Trophoblast cell (in vitro differentiated cells and primary cell): ENCODE data around the gene COQ9.

Experiments
- DNase-seq, 2 donors: peaks; one replicate each; pipeline ENCODE4 v3.0.0-alpha.2; 2016
- H2AFZ ChIP-seq: 2 replicates; pipeline ENCODE4 v1.6.1; 2013; ENCODE audit warnings: low read length, moderate library complexity, mild to moderate bottlenecking; ENCODE audit not compliant: insufficient read depth, poor library complexity
- H2AK5ac ChIP-seq: 2 replicates; pipeline ENCODE4 v1.6.1; 2013; ENCODE audit warnings: mild to moderate bottlenecking, low read length
- H2BK120ac ChIP-seq: 2 replicates; pipeline ENCODE4 v1.6.1; 2013; ENCODE audit warnings: low read length, mild to moderate bottlenecking, moderate library complexity; ENCODE audit not compliant: insufficient read depth, poor library complexity
- H2BK12ac ChIP-seq: 2 replicates; pipeline ENCODE4 v1.6.1; 2013; ENCODE audit warnings: mild to moderate bottlenecking, low read length, moderate library complexity
- H2BK5ac ChIP-seq: 2 replicates; pipeline ENCODE4 v1.6.1; 2013; ENCODE audit warnings: low read length, low read depth, moderate library complexity, mild to moderate bottlenecking; ENCODE audit not compliant: poor library complexity
- H3K14ac ChIP-seq: 2 replicates; pipeline ENCODE4 v1.6.1; 2013; ENCODE audit warnings: mild to moderate bottlenecking, low read length
- H3K18ac ChIP-seq: 2 replicates; pipeline ENCODE4 v1.6.1; 2013; ENCODE audit warnings: mild to moderate bottlenecking, low read length
- H3K23ac ChIP-seq: 2 replicates; pipeline ENCODE4 v1.6.1; 2013; ENCODE audit warnings: low read length
- H3K27ac ChIP-seq: 2 replicates; pipeline ENCODE4 v1.5.1; 2013; ENCODE audit warnings: low read depth, mild to moderate bottlenecking, inconsistent platforms, low read length, moderate library complexity
- H3K27me3 ChIP-seq: 2 replicates; pipeline ENCODE4 v1.6.1; 2013; ENCODE audit warnings: inconsistent platforms, mild to moderate bottlenecking, low read length, moderate library complexity; ENCODE audit not compliant: insufficient read depth
- H3K36me3 ChIP-seq, 2 experiments: 1 replicate in 1 of 2; 2 replicates in 1 of 2; pipeline ENCODE4 v1.6.1; 2013; ENCODE audit warnings: low read length in 2 of 2, mild to moderate bottlenecking in 2 of 2, moderate library complexity in 1 of 2; ENCODE audit not compliant: insufficient read depth in 2 of 2, control insufficient read depth in 1 of 2
- H3K4ac ChIP-seq: 2 replicates; pipeline ENCODE4 v1.6.1; 2013; ENCODE audit warnings: low read depth, mild to moderate bottlenecking, low read length, moderate library complexity
- H3K4me1 ChIP-seq, 2 experiments: 1 replicate in 1 of 2; 2 replicates in 1 of 2; pipeline ENCODE4 v1.6.1; 2013; ENCODE audit warnings: low read length in 2 of 2, mild to moderate bottlenecking in 2 of 2, moderate library complexity in 1 of 2; ENCODE audit not compliant: insufficient read depth in 2 of 2, control insufficient read depth in 1 of 2
- H3K4me2 ChIP-seq: 2 replicates; pipeline ENCODE4 v1.6.1; 2013; ENCODE audit warnings: inconsistent platforms, mild to moderate bottlenecking, low read length, moderate library complexity
- H3K4me3 ChIP-seq: 2 replicates; pipeline ENCODE4 v1.5.1; 2013; ENCODE audit warnings: mild to moderate bottlenecking, low read depth, low read length, inconsistent platforms
- H3K79me1 ChIP-seq: one replicate; pipeline ENCODE4 v1.6.1; 2013; ENCODE audit warnings: low read length
- H3K79me2 ChIP-seq: 2 replicates; pipeline ENCODE4 v1.6.1; 2013; ENCODE audit warnings: low read length, mild to moderate bottlenecking; ENCODE audit not compliant: control insufficient read depth, insufficient read depth, poor library complexity
- H3K9ac ChIP-seq: 2 replicates; pipeline ENCODE4 v1.6.1; 2013; ENCODE audit warnings: mild to moderate bottlenecking, low read length
- H3K9me3 ChIP-seq: 2 replicates; pipeline ENCODE4 v1.6.1; 2013; ENCODE audit warnings: low read depth, mild to moderate bottlenecking, control low read depth, inconsistent platforms, low read length; ENCODE audit not compliant: insufficient read depth
- H4K12ac ChIP-seq: 2 replicates; pipeline ENCODE4 v1.6.1; 2013; ENCODE audit warnings: low read depth, mild to moderate bottlenecking, low read length, moderate library complexity
- H4K8ac ChIP-seq: 2 replicates; pipeline ENCODE4 v1.6.1; 2013; ENCODE audit warnings: low read depth, mild to moderate bottlenecking, low read length, moderate library complexity
- H4K91ac ChIP-seq: one replicate; pipeline ENCODE4 v1.6.1; 2013; ENCODE audit warnings: low read depth, mild to moderate bottlenecking, low read length, moderate library complexity
- WGBS: extraction: QIAGEN DNeasy Blood & Tissue Kit; methylation state at CpG from one replicate; pipeline ENCODE4 v1.1.7; 2013; ENCODE audit warnings: missing lambda C conversion rate; ENCODE audit not compliant: insufficient read length, insufficient coverage; ENCODE audit errors: extremely low coverage; 5-methylcytosine and 5-hydroxymethylcytosine counted together

Gene COQ9

GRCh38 chr16:57409870-57410587, 37.2 kb upstream of the COQ9 start:
- Histone ChIP-seq H4K8ac (no peak overlapping the region), H4K91ac (no peak overlapping the region), H3K9ac (no peak overlapping the region), H3K4me2 (no peak overlapping the region), H3K79me2 (no peaks in the 10 kb centered on the region), H2AK5ac (no peak overlapping the region), H3K4me1 (peaks cover 0 to 4% of the 10 kb centered on the region in 2 experiments), H3K4me3 (no peak overlapping the region), H2AFZ (no peak overlapping the region), H3K23ac (no peak overlapping the region), H3K4ac (no peak overlapping the region), H2BK120ac (no peak overlapping the region), H3K18ac (no peak overlapping the region), H3K79me1 (no peaks in the 10 kb centered on the region), H2BK12ac (no peak overlapping the region), H3K27ac (no peak overlapping the region), H4K12ac (no peak overlapping the region), H2BK5ac (no peak overlapping the region), H3K27me3 (no peaks in the 10 kb centered on the region), H3K36me3 (no peaks in the 10 kb centered on the region), H3K9me3 (peaks cover 2% of the 10 kb centered on the region), H3K14ac (no peak overlapping the region)
- DNase-seq: peak; percentile 61 to 69
- no CpG with 5 or more reads among the region's 14 CpGs for WGBS

GRCh38 chr16:57411362-57411976, 35.8 kb upstream of the COQ9 start:
- Histone ChIP-seq H3K27ac (no peak overlapping the region), H3K79me1 (peaks cover 5% of the 10 kb centered on the region), H4K8ac (no peak overlapping the region), H2AFZ (no peak overlapping the region), H2BK120ac (no peak overlapping the region), H3K9me3 (peaks cover 2% of the 10 kb centered on the region), H3K36me3 (no peaks in the 10 kb centered on the region), H3K9ac (no peak overlapping the region), H3K4ac (no peak overlapping the region), H2BK12ac (no peak overlapping the region), H2BK5ac (no peak overlapping the region), H3K14ac (no peak overlapping the region), H3K27me3 (no peaks in the 10 kb centered on the region), H2AK5ac (no peak overlapping the region), H3K4me2 (no peak overlapping the region), H4K12ac (no peak overlapping the region), H3K4me1 (peaks cover under 1 to 4% of the 10 kb centered on the region in 2 experiments), H3K79me2 (peaks cover under 1% of the 10 kb centered on the region), H3K23ac (no peak overlapping the region), H4K91ac (no peak overlapping the region), H3K4me3 (no peak overlapping the region), H3K18ac (no peak overlapping the region)
- DNase-seq: no peak
- WGBS: no CpG with 5 or more reads among the region's 12 CpGs

- Histone ChIP-seq H3K9ac (no peak overlapping the region), H3K9me3 (peaks cover 2% of the 10 kb centered on the region), H3K23ac (no peak overlapping the region), H2BK12ac (no peak overlapping the region), H4K91ac (no peak overlapping the region), H3K18ac (no peak overlapping the region), H3K36me3 (no peaks in the 10 kb centered on the region), H2BK120ac (no peak overlapping the region), H3K27me3 (no peaks in the 10 kb centered on the region), H3K4ac (no peak overlapping the region), H4K8ac (no peak overlapping the region), H2AFZ (no peak overlapping the region), H2BK5ac (no peak overlapping the region), H3K4me3 (no peak overlapping the region), H3K14ac (no peak overlapping the region), H3K27ac (no peak overlapping the region), H3K4me2 (no peak overlapping the region), H4K12ac (no peak overlapping the region), H3K79me1 (peaks cover 14% of the 10 kb centered on the region), H3K79me2 (peaks cover 2% of the 10 kb centered on the region), H3K4me1 (peaks cover 9 to 12% of the 10 kb centered on the region in 2 experiments), H2AK5ac (no peak overlapping the region)
- WGBS: no CpG with 5 or more reads among the region's 9 CpGs
- DNase-seq: peak in 1 of 2 donors; percentile 39
Measured at GRCh38 chr16:57412584-57412983, 34.7 kb upstream of the COQ9 start.

GRCh38 chr16:57413301-57413730, 34.0 kb upstream of the COQ9 start:
- Histone ChIP-seq H3K4me2 (no peak overlapping the region), H2BK120ac (no peak overlapping the region), H3K36me3 (no peaks in the 10 kb centered on the region), H4K8ac (no peak overlapping the region), H3K27ac (no peak overlapping the region), H2BK12ac (no peak overlapping the region), H3K9me3 (peaks cover 2% of the 10 kb centered on the region), H3K27me3 (no peaks in the 10 kb centered on the region), H2AK5ac (no peak overlapping the region), H4K12ac (no peak overlapping the region), H3K23ac (no peak overlapping the region), H3K4me1 (peaks cover 11 to 15% of the 10 kb centered on the region in 2 experiments), H3K18ac (no peak overlapping the region), H2BK5ac (no peak overlapping the region), H3K14ac (no peak overlapping the region), H2AFZ (no peak overlapping the region), H3K9ac (no peak overlapping the region), H3K4ac (no peak overlapping the region), H3K4me3 (no peak overlapping the region), H3K79me1 (peaks cover 16% of the 10 kb centered on the region), H3K79me2 (peaks cover 2% of the 10 kb centered on the region), H4K91ac (no peak overlapping the region)
- no peak for DNase-seq
- no CpG with 5 or more reads among the region's 5 CpGs for WGBS
